Stimulated activated CD4-positive, alpha-beta T cell treated with anti-CD3 and anti-CD28 coated beads, Interleukin-15, amount 100 ng/mL, for 24 hours (primary cell): ENCODE results near the gene ATL1.
A peak's percentile ranks its signal among the peaks of the same experiment; 100 is the strongest.

Experiments
- DNase-seq: peaks from one replicate; pipeline ENCODE4 v3.0.0-alpha.2; 2020

ATL1 gene

DNA sequence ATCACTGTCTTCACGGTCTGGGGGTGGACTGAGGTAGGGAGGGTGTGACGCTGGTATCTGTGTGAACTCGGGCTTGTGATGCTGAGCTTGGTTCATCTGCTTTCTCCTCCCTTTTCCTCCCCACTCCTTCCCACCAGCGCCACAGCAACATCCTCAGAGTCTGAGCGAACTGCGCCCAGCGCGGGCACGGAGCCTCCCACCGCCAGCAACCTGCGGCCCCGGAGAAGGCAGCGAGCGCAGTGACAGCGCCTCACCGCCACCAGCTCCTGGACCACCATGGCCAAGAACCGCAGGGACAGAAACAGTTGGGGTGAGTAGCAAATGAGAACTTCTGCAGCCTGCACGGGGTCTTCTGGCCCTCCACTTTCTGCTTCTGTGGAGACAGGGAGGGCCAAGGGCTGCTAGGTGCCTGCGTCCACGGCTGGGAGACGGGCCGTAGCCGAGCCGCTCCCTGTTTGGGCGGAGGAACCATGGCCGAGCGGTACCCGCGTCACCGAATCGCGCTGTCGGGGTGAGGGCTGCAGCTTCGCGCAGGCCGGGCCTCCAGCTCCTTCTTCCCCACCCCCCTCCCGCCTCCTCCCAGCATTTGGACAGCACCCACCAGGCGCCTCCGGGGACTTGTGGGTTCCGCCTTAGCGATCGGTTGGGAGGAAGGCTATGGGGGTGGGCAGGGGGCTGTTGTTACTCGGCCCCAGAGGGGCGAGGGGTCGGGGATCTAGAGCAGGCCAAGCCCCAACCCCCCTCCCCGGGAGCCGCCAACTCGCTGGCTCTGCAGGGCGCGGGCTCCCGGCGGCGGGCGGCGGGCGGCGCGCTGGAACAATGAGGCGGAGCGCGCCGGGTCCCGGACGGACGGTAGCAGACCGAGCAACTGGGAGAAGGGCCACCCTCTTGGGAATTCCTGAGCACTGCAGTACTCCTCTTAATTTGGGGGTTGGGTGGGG, at the start of gene ATL1:
TSS of gene ATL1 (plus strand) at position 156 of the 941 bp plus-strand sequence. CDS start at position 277, 121 bp downstream.
- DNase-seq = peak; percentile 67

DNA sequence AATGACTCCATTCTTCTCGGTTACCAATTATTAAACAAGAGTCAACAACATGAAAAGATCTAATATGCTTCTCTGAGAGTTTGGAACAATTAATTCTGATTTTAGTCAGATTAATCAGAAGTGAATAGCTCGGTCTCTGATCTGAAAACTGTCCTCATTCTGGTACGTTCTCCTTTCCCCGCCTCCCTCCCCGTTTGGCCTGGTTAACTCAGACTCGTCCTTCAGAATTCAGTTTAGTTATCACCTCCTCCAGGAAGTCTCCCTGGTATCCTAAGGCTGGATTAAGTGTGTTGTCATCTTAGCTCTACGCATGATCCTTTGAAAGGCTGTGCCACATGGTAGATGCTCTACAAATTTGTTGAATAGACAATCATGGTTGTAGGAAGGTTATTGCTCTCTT, 49.8 kb upstream of the ATL1 start:
- DNase-seq = no peak

DNA sequence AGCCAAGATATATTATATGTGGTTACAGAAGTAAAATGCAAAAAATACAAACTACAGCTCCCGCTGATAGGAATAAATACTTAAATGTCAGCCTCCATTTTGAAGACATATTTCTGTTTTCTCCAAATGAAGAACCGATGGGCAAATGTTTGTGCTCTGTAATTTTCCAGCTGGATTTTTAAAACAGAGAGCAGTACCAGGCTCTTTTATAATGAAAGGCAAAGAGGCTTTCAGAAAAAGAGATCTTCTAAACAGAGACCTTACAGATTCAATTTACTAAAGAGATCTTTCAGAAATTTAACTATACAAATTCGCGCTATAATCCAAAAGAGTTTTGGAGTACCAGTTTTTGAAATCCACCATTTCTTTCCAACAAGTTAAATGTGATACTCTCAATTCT, 47.5 kb upstream of the ATL1 start:
- no peak for DNase-seq

DNA sequence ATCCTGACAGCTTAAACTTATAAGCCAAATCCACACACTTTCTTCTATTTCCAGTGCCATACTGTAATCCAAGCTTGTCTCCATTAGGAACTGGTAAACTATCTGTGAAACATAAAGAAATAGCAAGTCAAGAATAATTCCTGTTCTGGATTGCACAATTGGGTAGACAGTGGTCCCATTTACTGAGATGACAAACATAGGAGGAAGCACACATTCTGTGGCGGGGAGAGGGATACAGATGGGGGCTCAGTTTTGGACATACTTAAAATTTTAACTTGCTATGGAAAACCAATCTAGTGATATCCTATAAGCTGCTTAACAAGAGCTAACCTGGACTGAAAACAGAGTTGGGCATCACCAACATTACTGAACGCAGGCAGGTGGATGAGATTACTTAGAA, 43.9 kb upstream of the ATL1 start:
- no peak for DNase-seq

DNA sequence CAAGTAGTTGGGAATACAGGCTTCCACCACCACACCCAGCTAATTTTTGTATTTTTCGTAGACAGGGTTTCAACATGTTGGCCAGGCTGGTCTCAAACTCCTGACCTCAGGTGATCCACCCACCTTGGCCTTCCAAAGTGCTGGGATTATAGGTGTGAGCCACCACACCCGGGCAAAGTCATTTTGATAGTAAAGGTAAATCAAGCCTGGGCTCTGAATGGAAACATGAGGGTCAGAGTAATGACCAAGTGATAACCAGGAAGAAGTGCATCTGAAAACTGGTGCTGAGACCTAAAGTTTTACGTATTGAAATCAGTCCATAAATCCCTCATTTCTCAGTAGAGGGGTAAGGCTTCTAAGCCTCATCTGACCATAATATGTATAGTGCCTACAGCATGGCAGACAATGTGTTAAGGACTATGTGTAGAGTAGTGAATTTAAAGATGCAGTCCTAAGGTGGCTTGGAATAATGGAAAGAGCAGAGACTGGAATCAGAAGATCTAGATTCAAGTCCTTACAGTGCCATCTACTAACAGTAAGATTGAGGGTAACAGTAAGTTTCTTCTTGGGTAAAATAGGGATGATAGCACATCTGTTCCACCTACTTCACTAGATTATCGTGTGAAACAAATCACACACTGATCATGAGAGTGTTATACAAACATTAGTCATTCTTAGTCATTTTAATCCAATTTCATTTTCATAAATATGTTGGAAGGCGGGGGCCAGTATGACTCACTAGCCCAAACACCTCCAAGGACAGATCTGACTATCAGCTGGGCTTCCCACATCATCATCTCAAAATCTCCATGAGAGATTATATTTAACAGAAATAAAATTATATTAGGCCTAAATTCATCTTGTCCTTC, 38.8 kb upstream of the ATL1 start:
- DNase-seq = peak; percentile 80

DNA sequence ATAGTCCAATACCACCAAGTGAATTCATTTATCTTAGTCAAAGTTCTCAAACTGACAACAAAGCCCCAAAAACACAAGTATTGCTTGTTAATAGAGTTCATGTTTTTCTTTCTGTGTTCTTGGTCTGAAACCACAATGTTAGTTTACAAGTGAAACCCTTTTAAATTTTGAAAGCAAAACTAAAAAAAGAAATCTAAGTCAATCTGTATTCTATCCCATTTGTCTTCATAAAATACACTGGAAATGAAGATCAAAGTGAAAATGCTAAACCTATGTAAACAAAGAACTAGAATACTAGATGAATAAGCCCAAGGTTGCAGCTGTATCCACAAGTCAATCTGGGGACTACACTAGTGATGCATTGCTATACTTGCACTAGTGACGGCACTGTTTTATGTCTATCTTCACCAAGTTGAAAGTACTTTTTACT, 38.0 kb upstream of the ATL1 start:
- DNase-seq = no peak

DNA sequence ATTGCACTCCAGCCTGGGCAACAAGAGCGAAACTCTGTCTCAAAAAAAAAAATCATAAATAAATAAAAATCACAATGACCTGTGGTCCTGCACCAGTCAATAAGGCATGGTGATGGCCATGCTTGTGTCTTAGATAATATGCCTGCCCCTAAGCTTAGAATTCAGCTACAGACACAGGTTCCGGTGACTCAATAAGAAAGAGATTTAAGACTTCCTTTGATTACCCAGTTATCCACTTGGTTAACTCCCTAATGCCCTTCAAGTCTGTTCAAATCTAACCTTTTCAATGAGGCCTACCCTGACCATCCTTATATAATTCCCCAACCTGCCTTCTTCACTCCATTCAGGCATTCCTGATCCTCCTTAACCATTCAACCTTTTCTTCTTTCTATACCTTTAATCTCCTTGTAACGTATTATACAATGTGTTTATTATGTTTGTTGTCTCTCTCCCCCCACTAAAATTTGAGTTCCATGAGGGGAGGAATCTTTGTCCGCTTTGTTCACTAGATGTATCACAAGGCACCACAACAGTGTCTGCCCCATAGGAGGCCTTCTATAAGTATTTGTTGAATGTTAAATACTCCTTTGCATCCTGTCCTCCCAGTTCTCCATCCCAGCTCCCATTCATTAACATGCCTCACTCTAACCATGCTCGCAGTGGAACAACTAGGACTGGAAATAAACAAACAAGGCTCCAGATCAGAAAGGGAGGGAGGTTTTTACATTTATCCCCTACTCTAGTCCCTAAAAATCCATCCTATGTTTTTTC, 36.5 kb upstream of the ATL1 start:
- no peak for DNase-seq

DNA sequence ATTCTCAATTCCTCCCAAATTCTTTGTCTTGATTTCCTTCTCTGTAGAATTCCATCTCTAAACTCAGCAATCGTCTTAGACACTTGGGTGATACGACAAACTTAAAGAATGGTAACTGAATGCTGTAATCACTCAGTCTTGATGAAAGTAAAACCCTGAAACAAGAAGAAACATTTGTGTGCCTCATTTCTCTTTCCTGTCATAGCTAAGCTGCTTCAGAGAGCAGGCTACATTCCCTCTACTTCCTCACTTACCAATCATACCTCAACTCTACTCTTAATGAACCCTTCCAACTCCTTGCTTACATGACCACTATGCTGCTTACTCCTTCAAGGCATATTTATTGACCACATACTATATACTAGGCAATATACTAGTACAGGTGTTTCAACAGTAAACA, 35.9 kb upstream of the ATL1 start:
- DNase-seq = no peak

DNA sequence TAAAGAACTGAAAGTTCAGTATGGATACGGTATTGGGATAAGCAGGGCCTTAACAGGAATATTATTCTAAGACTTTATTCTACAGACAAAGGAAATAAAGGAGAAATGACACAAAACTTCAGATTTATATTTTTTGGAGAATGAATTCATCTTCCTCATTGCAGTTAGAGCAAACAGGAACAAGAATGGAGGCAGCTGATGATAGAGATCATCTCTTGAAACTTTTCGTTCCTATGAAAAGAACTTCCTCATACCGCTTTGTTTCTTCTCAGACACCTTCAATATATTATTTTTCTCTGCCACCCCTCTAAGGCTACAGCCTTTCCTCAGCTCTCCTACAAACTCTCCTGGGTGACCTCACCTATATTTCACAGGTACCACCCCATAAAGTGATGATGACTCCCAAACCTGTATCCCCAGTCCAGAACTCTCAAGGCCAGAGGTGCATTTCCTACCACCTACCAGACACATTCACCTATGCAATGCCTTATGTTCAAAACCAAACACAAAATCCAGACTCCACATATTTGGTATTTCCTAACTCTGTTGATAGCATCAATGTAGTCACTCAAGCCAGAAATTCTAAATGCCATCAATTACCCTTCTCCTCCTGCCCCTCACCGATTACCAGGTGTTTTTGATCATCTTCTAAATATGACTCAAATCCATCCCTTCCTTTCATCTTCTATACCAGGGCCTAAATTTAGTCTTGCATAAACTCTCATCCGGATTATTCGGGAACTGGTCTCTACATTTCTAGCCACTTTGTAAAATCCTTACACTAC, 35.0 kb upstream of the ATL1 start:
- DNase-seq = no peak

DNA sequence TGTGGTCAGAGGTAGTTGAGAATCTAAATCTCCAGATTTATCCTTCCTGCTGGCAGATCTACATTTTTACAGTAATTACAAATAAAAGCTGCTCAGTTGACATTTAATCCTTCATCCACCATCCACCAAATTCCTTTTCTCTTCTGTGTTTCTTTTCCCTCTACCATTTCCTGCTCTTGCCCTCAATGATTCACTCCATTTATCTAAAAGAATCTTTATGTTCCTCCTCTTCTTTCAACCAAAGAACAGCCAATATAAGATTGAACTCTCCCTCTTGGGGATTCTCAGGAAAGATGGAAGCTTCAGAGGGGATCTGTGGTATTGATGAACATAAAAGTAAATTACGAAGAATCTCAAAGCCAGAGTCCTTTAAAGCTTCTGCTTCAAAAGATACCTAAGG, 31.9 kb upstream of the ATL1 start:
- DNase-seq = no peak

DNA sequence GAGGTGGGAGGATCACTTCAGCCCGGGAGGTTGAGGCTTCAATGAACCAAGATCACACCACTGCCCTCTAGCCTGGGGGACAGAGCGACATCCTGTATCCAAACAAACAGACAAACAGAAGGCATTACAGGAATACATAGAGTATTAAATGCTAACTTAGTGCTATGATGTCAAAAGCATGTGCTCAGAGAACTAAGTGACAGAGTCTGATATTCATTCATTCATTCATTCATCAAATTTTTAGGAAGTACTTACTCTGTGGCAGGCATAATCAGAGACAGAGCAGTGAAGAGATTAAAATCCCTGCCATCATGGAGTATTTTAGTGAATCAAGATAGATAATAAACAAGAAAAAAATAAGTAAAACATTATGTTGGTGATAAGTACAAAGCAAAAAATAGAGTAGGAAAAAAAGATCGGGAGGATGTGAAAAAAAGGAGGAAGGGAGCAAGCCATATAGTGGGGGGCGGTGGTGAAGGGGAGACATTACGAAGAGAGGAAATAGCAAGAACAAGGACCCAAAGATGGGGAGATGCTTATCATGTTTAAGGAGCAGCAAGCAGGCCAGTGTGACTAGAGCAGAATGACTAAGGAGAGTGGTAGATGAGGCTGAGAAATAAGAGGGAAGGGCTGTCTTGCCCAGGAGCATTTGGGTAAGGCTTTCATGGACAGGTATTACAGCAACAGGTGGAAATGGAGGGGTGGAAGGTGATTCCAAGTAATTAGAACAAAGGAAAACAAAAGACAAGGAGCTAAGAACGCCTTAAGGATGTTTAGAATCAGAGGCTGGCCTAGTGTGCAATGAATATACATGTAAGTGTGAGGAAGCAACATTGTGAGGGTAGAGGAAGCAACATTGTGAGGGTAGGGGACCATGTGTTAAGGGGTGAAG, 30.4 kb upstream of the ATL1 start:
- no peak for DNase-seq

DNA sequence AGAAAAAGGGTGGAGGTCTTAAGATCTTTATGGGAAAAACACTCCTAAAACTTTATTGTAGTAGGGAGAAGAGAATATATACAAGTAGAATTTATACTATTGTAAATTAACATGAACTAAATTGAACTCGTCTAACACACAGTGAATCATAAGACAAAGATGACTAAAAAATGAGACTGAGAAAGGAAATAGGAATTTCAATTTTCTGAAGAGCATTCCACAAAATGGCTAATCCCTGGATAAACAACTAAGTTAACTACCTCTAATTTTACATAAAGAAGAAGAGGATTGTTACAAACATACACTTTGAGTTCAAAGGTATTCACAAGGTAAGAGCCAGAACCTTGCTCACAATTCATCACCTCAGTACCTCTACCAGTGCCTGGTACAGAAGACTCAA, 29.6 kb upstream of the ATL1 start:
- DNase-seq = no peak

DNA sequence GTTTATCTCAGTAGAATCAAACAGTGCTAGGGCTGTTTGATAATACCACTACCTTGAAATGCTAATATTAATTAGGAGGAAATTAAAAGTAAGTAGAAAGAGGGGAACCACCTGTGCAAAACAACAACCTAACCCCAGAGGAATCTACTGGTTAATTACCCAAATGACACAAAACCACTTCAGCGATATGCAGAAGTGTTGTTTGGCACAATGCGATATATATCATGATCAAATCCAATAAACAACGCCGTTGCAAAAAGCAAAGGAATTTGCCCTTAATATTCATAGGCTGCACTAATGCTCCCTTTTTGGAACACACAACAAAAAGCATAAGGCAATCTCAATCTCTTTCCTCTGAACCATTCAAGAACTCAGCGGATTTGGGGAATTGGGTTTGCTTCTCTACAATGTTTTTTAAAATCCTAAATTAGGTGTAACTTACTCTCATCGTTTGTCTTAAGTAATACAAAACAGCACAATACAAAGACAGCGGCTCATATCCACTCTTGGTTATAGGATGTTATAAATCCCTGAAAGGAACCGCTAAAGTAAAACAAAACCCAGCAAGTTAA, 29.1 kb upstream of the ATL1 start:
- no peak for DNase-seq

DNA sequence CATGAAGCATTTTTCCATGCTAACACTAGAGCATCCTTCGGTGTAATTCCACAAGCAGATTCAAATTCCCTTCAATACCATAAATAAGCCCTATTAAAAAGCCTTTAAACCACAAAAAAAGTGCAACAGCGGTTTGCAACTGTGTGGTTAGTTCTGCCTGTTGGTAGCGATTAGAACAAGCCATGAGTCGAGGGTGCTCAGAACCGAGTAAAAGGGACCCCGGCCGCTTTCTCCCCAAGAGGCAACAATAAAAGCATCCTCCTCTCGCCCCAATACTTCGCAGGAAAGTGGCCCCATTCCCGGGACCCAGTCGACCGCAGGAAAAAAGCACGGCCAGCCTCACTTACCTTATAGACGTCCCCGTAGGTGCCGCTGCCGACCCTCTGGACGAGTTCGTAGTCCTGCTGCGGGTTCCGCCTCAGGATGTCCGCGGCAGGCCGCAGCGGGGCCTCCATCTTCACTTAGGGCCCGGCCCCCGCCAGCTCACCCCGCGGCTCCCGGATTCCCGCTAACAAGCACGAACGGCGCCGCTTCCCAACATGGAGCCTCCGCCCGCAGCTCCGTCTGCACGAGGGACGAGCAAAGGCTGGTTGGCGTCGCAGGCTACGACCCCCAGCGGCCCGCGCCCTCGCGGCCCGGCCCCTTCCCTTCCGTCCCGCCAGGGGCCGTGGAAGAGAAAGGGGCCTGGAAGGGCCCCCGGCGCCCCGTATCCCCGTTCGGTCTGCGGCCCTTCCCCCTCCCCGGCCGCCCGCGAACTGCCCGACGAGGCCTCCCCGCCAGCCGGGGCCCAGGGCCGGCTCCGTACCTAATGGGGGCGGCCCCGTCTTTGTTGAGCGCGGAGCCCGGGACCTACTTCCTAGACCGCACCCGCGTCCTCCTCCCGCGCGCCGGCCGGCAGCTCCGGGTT, 28.1 kb upstream of the ATL1 start:
- peak; percentile 53 for DNase-seq

DNA sequence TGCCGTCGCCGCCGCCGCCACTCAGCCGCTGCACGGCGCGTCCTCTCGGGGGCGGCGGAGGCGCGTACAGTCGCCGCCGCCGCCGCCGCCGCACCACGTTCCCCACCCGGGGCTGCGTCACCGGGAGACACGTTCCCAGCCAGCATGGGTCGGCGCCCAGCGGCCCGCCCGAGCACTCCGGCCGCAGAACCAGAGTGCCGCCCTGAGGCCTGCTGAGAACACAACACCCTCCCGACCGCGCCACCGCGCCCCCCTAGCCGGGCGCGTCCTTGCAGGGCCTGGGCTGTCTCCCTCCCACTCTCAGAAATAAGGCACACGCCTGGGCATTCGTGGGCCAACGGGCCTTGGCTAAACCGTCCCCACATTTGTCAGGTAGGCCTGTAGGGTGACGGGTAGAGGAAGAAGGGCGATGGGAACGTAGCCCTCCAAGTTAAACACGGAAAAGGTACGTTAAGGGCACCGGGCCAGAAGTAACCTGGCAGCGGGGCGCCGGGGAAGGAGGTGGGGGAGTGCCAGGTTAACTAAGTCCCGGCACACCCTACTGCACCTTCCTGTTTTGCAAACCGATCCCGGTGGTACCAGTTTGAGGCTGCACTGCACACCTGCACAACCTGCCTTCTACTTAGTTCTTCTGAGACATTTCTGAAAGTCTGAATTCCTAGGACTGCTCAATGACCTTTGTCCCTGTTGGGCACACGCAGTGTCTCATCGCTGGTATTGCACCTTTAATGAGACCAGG, 27.3 kb upstream of the ATL1 start, which contains the start of gene MAP4K5:
TSS of gene MAP4K5 (minus strand) at position 68 of the 739 bp plus-strand sequence. CDS start 520 bp downstream, outside the sequence.
- peak; percentile 93 for DNase-seq

DNA sequence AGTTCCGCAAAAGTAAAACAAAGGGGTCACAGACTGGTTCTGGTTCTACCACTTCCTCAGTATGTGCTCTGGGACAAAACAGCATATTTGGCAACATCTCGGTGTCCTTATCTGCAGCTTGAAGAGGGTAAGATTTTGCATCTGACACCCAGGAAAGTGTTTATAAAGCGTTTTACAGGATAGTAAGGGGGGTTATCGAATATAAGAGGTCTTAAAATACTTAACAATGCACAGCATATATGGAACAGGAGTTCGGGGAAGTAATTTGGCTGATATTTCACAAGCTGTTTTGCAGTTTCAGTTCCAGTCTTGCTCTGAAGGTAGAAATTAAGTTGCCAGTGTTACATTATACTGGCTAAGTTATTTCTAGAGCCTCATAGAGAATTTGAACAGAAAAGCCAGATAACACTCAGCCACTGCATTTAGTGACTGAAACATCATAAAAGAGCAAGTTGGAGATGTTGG, 26.7 kb upstream of the ATL1 start:
- no peak for DNase-seq

DNA sequence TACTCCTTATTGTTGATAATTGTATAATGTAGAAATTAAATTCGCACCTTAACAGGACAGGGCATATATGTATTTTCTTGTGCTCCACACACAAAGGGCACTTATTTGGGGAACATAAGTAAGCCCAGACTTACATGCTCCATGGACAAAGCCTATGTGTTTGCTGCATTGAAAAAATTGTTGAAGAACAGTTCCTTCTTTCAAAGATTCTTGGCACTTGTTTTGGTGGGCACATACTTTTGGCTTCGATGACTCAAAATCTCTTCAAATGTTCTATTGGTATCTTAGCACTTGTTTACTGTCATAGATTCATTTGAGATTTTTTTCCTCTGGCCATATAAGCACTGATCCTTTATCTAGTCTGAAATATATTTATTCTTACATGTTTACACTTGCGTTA, 26.1 kb upstream of the ATL1 start:
- no peak for DNase-seq

DNA sequence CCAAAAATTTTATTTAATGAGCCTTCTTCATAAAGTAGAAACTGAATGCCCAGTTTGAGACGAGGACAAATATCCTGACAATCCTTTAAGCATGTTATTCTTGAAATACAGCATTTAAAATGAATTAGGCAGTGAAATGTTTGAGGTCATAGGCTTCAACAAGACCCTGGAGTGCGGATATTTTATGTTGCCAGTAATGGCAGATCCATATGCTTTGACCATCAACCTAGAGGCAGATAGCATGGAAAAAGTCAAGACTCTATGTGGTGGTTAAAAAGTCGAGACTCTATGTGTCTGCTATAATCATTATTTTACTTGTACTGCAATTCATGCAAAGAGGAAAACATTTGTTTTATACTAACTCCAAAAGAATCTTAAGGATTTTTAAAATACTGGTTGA, 25.5 kb upstream of the ATL1 start:
- DNase-seq = no peak

DNA sequence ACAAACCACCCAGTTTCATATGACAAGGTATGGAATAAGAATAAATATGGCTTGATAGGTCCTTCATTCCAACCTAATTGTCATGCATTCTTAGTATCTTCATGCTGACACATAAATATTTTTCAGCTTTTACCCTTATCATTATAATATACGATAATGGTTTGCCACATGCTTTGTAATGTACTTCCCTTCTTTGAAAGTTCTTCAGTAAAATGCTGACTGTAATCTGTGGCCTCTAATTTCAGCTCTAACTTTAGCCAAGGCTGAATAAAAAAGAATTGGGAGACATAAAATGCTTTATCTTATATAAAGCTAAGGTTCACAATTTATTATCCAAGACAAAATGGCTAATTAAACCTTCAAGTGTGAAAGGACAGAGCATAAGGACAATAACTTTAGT, 24.9 kb upstream of the ATL1 start:
- no peak for DNase-seq
